Loucy (cell line): ENCODE measurements around the gene RNF149.
"Not testable (repeated sequence)": the region's sequence is repeated elsewhere in the genome, so short reads cannot be mapped to it uniquely, and the experiment has no call there.

Source experiments
- H2AFZ ChIP-seq: fragments of 200-600 bp; sonication (generic); 2 replicates; pipeline ENCODE4 v1.6.0; 2016; ENCODE audit warnings: antibody characterized with exemption, mild to moderate bottlenecking, low read length, moderate library complexity
- H3F3A ChIP-seq: fragments of 200-600 bp; 2 replicates; pipeline ENCODE4 v1.6.0; 2016; ENCODE audit warnings: antibody characterized with exemption, low read depth, mild to moderate bottlenecking
- H3K27me3 ChIP-seq: fragments of 200-600 bp; sonication (generic); 2 replicates; pipeline ENCODE4 v1.6.1; 2014; ENCODE audit warnings: low read length, mild to moderate bottlenecking; ENCODE audit not compliant: insufficient read depth, poor library complexity, severe bottlenecking
- H3K36me3 ChIP-seq: fragments of 200-600 bp; sonication (generic); 2 replicates; pipeline ENCODE4 v1.6.1; 2016; ENCODE audit warnings: low read length; ENCODE audit not compliant: insufficient read depth
- H3K4me1 ChIP-seq: fragments of 200-600 bp; sonication (generic); 2 replicates; pipeline ENCODE4 v1.5.1; 2014; ENCODE audit warnings: low read length, mild to moderate bottlenecking; ENCODE audit not compliant: insufficient read depth, poor library complexity, severe bottlenecking
- H3K4me2 ChIP-seq: fragments of 200-600 bp; sonication (generic); 2 replicates; pipeline ENCODE4 v1.6.0; 2014; ENCODE audit warnings: antibody characterized with exemption, low read length, low read depth, mild to moderate bottlenecking; ENCODE audit not compliant: poor library complexity, severe bottlenecking
- H3K4me3 ChIP-seq: fragments of 200-600 bp; sonication (generic); 2 replicates; pipeline ENCODE4 v1.5.1; 2014; ENCODE audit warnings: low read length, mild to moderate bottlenecking, mixed read lengths; ENCODE audit not compliant: poor library complexity, severe bottlenecking
- H3K79me2 ChIP-seq: fragments of 200-600 bp; sonication (generic); 2 replicates; pipeline ENCODE4 v1.6.1; 2014; ENCODE audit warnings: low read length; ENCODE audit not compliant: insufficient read depth
- H3K9ac ChIP-seq: fragments of 200-600 bp; sonication (generic); 2 replicates; pipeline ENCODE4 v1.6.0; 2014; ENCODE audit warnings: mild to moderate bottlenecking, low read depth, low read length, moderate library complexity; ENCODE audit not compliant: poor library complexity, severe bottlenecking
- H3K9me2 ChIP-seq: fragments of 200-600 bp; sonication (generic); replicated peaks from 2 replicates; pipeline ENCODE4 v1.6.1; 2016; ENCODE audit warnings: low read depth, low read length, mixed read lengths
- H3K9me3 ChIP-seq: fragments of 200-600 bp; sonication (generic); 2 replicates; pipeline ENCODE4 v1.6.1; 2014; ENCODE audit warnings: mild to moderate bottlenecking, antibody characterized with exemption, low read length, low read depth; ENCODE audit not compliant: insufficient read depth
- H4K20me1 ChIP-seq: fragments of 200-600 bp; sonication (generic); 2 replicates; pipeline ENCODE4 v1.6.0; 2014; ENCODE audit warnings: antibody characterized with exemption, low read length, mild to moderate bottlenecking; ENCODE audit not compliant: insufficient read depth, poor library complexity, severe bottlenecking
- EZH2phosphoT487 ChIP-seq: fragments of 200-600 bp; IDR thresholded peaks from 2 replicates; pipeline ENCODE4 v1.6.1; 2018; ENCODE audit warnings: antibody characterized with exemption, mild to moderate bottlenecking, moderate library complexity, borderline replicate concordance
- TF ChIP-seq, protein P1 (sequence below): fragments of 200-600 bp; sonication (generic); conservative IDR thresholded peaks from 2 replicates; pipeline ENCODE4 v1.5.1; 2014; ENCODE audit warnings: mild to moderate bottlenecking, antibody characterized with exemption, low read length

RNF149 gene

DNA sequence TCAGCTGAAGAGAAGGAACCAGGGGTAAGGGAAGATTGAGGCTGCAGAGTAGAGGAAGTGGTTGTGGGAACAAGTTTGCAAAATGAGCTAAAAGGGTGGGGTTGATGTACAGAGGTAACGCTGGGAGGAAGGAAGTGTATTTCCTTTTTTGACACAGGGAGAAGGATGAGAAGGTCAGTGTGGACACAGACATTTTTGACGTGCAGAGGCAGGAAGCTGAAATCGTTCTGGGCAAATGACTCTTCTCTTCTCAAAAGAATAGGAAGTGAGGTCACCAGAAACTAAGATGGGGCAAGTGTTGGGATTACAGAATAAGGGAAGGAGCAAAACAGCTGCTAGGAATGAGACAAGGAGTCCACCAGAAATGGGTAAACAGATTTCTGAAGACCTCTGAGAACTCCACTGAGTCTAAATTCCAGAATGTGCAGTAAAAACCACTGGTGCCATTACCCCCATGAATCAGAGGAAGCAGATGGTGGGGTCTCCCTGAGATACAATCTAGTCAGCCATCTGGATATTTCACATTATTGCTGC is 20.0 kb upstream of the RNF149 start:
- Histone ChIP-seq H3K9me2 (no peaks in the 10 kb centered on the region), H3K4me1 (peaks cover 46% of the 10 kb centered on the region), H3K4me2 (peak overlapping the region; percentile 86), H3K4me3 (peak overlapping the region; percentile 63), H3F3A (peaks cover 26% of the 10 kb centered on the region), H3K9me3 (peaks cover 18% of the 10 kb centered on the region; the same call in 1 of the 2 replicates), H2AFZ (no peak overlapping the region), H3K79me2 (no peaks in the 10 kb centered on the region), H3K36me3 (no peaks in the 10 kb centered on the region), H3K27me3 (no peaks in the 10 kb centered on the region), H3K9ac (peak overlapping the region; percentile 55), H4K20me1 (no peaks in the 10 kb centered on the region)
- TF ChIP-seq, protein P1, sequence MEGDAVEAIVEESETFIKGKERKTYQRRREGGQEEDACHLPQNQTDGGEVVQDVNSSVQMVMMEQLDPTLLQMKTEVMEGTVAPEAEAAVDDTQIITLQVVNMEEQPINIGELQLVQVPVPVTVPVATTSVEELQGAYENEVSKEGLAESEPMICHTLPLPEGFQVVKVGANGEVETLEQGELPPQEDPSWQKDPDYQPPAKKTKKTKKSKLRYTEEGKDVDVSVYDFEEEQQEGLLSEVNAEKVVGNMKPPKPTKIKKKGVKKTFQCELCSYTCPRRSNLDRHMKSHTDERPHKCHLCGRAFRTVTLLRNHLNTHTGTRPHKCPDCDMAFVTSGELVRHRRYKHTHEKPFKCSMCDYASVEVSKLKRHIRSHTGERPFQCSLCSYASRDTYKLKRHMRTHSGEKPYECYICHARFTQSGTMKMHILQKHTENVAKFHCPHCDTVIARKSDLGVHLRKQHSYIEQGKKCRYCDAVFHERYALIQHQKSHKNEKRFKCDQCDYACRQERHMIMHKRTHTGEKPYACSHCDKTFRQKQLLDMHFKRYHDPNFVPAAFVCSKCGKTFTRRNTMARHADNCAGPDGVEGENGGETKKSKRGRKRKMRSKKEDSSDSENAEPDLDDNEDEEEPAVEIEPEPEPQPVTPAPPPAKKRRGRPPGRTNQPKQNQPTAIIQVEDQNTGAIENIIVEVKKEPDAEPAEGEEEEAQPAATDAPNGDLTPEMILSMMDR, result no peak
- no peak for TF ChIP-seq EZH2phosphoT487

DNA sequence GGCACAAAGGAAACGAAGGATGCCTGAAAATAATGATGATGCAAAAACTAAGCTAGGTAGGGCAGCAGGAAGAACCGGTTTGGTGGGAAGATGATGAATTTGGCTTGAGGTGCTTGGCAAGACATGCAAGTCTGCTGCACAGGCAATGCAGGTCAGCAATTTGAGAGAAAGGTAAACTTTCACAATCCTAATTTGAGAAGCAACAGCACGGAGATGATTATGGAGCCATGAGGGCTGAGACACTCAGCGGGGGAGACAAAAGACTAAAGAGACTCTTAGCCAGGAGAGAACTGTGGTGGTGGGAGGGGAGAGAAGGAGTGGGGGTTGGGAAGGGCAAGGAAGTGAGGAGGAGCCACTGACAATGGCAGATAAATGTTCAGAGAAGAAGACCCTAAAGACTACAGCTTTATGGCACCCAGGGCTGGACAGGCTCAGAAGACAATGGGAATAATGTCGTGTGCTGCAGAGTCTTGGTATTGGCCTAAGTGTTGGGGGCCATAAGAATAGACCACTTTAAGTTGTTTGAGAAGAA is 19.4 kb upstream of the RNF149 start:
- Histone ChIP-seq H3K9me3 (peaks cover 18% of the 10 kb centered on the region; the same call in 1 of the 2 replicates), H2AFZ (0 out of 2 replicates have a peak overlapping the region, but pooled peaks have one; percentile 8), H3K4me2 (peak overlapping the region; percentile 86), H3K36me3 (no peaks in the 10 kb centered on the region), H3K4me1 (peaks cover 46% of the 10 kb centered on the region), H3K27me3 (no peaks in the 10 kb centered on the region), H3K79me2 (no peaks in the 10 kb centered on the region), H4K20me1 (no peaks in the 10 kb centered on the region), H3K4me3 (peak overlapping the region; percentile 63), H3K9ac (peak overlapping the region; percentile 55), H3K9me2 (no peaks in the 10 kb centered on the region), H3F3A (peaks cover 26% of the 10 kb centered on the region)
- TF ChIP-seq, protein P1, result no peak
- no peak for TF ChIP-seq EZH2phosphoT487

DNA sequence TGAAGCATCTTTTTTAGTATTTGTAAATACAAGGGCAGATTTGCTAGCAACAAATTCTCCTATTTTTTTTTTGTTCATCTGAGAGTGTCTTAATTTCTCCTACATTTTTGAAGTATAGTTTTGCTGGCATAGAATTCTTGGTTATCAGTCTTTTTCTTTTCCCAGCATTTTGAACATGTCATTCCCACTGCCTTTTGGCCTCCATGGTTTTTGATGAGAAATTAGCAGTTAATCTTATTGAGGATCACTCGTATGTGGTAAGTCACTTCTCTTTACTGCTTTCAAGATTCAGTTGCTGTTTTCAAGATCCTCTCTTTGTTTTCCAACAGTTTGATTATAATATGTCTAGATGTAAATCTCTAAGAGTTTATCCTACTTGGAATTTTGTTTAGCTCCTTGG is 16.9 kb upstream of the RNF149 start:
- no peak overlapping the region for H2AFZ ChIP-seq
- no peaks in the 10 kb centered on the region for H3K36me3 ChIP-seq
- no peak overlapping the region for H3K4me3 ChIP-seq
- no peaks in the 10 kb centered on the region for H3K27me3 ChIP-seq
- TF ChIP-seq, protein P1, result no peak
- TF ChIP-seq EZH2phosphoT487, result no peak
- no peaks in the 10 kb centered on the region for H3K79me2 ChIP-seq
- H3K4me1 ChIP-seq, result peaks cover 36% of the 10 kb centered on the region
- no peak overlapping the region for H3K9ac ChIP-seq
- peaks cover 18% of the 10 kb centered on the region; the same call in 1 of the 2 replicates for H3K9me3 ChIP-seq
- H3F3A ChIP-seq, result peaks cover 26% of the 10 kb centered on the region
- no peaks in the 10 kb centered on the region for H3K9me2 ChIP-seq
- no peak overlapping the region for H3K4me2 ChIP-seq
- no peaks in the 10 kb centered on the region for H4K20me1 ChIP-seq

DNA sequence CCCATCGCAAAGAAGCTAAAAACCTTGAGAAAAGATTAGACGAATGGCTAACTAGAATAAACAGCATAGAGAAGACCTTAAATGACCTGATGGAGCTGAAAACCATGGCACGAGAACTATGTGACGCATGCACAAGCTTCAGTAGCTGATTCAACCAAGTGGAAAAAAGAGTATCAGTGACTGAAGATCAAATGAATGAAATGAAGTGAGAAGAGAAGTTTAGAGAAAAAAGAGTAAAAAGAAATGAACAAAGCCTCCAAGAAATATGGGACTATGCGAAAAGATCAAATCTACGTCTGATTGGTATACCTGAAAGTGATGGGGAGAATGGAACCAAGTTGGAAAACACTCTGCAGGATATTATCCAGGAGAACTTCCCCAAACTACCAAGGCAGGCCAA is 8.1 kb upstream of the RNF149 start:
- not testable (repeated sequence) for H3K9me3 ChIP-seq, H3F3A ChIP-seq, H3K9me2 ChIP-seq, H3K27me3 ChIP-seq, H2AFZ ChIP-seq, H3K4me1 ChIP-seq, H3K4me3 ChIP-seq, H3K36me3 ChIP-seq, H3K4me2 ChIP-seq, H4K20me1 ChIP-seq, H3K79me2 ChIP-seq, H3K9ac ChIP-seq
